Psoas muscle (tissue), 8 donors: ENCODE data around the gene CRYBB3. TPM values are rescaled to one million over a fixed set of nuclear protein-coding genes. Genes with fewer than 3 reads are reported as not detected.
A peak's percentile ranks its signal among the peaks of the same experiment; 100 is the strongest.
"Not testable (repeated sequence)": the region's sequence is repeated elsewhere in the genome, so short reads cannot be mapped to it uniquely, and the experiment has no call there.

Experiments used
- ATAC-seq, 4 donors: fragments of 200-7000 bp; cut with Tn5 transposase; one replicate each; pipeline ENCODE4 v1.9.1; 2020; ENCODE audit warnings: moderate library complexity in 3 of 4, mild to moderate bottlenecking in 2 of 4
- DNase-seq, 2 donors: peaks; one replicate each; pipeline ENCODE4 v3.0.0-alpha.2; 2020
- H3K27ac ChIP-seq: fragments of 200-600 bp; one replicate; pipeline ENCODE4 v1.8.0; 2022
- H3K27me3 ChIP-seq, 3 donors: fragments of 200-600 bp in 1 of 3; one replicate each; pipeline versions ENCODE4 v1.6.1 to v1.8.0; 2013 to 2022; ENCODE audit warnings: low read length in 2 of 3, mild to moderate bottlenecking in 2 of 3, moderate library complexity in 1 of 3; ENCODE audit not compliant: insufficient read depth in 3 of 3
- H3K36me3 ChIP-seq, 2 donors: fragments of 200-600 bp in 1 of 2; one replicate each; pipeline versions ENCODE4 v1.6.1 to v1.8.0; 2013 to 2022; ENCODE audit warnings: low read depth in 1 of 2, mild to moderate bottlenecking in 1 of 2, moderate library complexity in 1 of 2; ENCODE audit not compliant: insufficient read depth in 1 of 2
- H3K4me1 ChIP-seq: fragments of 200-600 bp; one replicate; pipeline ENCODE4 v1.8.0; 2022
- H3K4me3 ChIP-seq: fragments of 200-600 bp; one replicate; pipeline ENCODE4 v1.8.0; 2022; ENCODE audit warnings: mild to moderate bottlenecking
- H3K9me3 ChIP-seq: fragments of 200-600 bp; one replicate; pipeline ENCODE4 v1.8.0; 2022
- WGBS, 3 donors: extraction: QIAGEN DNeasy Blood & Tissue Kit; methylation state at CpG; one replicate each; pipeline versions ENCODE4 v1.1.6 to v1.1.7; 2013; 5-methylcytosine and 5-hydroxymethylcytosine counted together
- intact Hi-C, 2 donors: fragments of 100-400 bp; cut with DNase I; formaldehyde crosslinking; loops; one replicate each; pipeline versions ENCODE4 v1.11.0 to v1.14.2; 2022
- polyA plus RNA-seq, 3 donors: library from polyadenylated mRNA; stranded (reverse); fragments of 200-250 nt; gene quantifications; one replicate each; pipeline ENCODE4 v1.2.3, GENCODE V29; 2013
- total RNA-seq, 4 donors: library from RNA; stranded (reverse); fragmentation: NEBNext Ultra II Directional in 2 of 4; extraction: Animal tissue kit (Norgen Biotek cat#: 25700) in 2 of 4; gene quantifications; one replicate each; pipeline versions ENCODE4 v1.2.1 to v1.2.4, GENCODE V29; 2021 to 2023
- TF ChIP-seq, protein P1 (sequence below): fragments of 200-600 bp; IDR thresholded peaks from one replicate; pipeline ENCODE4 v1.8.0; 2022; ENCODE audit warnings: antibody characterized with exemption
- donor health status: healthy with polysubstance abuse.
- donor health status: DM: no; HTN: no; CAD: no; lungs with moderate emphysema.
- donor health status: Bipolar disorder and iron deficiency.
- donor health status: healthy.
- donor health status: DM: yes; HTN: yes; CAD: no.
- donor health status: DM: no; HTN: no; CAD: no.
- donor health status: DM: no; HTN: no; CAD: no.
- donor health status: DM: yes; HTN: yes; CAD: no.

Gene CRYBB3
- total and polyA plus RNA-seq, 7 donors = 0.07 to 0.68 (median 0.30) TPM; not detected in 3

DNA sequence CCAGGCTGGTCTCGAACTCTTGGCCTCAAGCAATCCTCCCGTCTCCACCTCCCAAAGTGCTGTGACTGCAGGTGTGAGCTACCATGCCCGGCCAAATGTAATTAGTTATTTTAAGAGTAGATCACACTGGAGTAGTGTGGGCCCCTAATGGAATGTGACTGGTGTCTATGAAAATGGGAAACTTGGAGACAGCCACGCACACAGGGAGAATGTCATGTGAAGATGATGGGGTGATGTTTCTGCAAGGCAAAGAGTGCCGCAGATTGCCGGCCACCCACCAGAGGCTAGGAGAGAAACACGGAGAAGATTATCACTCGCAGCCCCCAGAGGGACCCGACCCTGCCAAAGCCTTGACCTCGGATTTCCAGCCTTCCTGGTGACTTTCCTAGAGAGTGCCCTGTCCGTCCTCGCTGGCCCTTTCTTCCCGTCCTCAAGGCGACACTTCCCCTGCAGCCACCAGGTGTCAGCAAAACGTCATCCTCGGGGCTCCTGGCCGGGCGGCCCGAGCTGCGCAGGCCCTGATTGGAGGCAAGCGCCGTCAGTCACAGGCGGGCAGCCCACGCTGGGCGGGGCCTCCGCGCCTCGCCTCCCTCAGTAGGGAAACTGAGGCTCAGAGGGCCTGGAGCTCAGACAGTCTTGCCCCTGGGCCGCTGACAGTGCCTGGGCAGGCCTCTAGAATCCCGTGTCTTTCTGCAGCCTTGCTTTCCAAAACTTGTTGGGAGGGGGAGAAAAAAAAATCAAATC, 36.1 kb downstream of the CRYBB3 start:
- no peak overlapping the region for H3K27ac ChIP-seq
- DNase-seq = peak; percentile 67 to 77
- TF ChIP-seq, protein P1, sequence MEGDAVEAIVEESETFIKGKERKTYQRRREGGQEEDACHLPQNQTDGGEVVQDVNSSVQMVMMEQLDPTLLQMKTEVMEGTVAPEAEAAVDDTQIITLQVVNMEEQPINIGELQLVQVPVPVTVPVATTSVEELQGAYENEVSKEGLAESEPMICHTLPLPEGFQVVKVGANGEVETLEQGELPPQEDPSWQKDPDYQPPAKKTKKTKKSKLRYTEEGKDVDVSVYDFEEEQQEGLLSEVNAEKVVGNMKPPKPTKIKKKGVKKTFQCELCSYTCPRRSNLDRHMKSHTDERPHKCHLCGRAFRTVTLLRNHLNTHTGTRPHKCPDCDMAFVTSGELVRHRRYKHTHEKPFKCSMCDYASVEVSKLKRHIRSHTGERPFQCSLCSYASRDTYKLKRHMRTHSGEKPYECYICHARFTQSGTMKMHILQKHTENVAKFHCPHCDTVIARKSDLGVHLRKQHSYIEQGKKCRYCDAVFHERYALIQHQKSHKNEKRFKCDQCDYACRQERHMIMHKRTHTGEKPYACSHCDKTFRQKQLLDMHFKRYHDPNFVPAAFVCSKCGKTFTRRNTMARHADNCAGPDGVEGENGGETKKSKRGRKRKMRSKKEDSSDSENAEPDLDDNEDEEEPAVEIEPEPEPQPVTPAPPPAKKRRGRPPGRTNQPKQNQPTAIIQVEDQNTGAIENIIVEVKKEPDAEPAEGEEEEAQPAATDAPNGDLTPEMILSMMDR = peak; percentile 49
- no peaks in the 10 kb centered on the region for H3K36me3 ChIP-seq
- H3K27me3 ChIP-seq = peaks cover 0 to 41% (median 0%) of the 10 kb centered on the region in 3 donors
- intact Hi-C loops = no loop called here
- H3K4me3 ChIP-seq = no peak overlapping the region
- ATAC-seq = peak; percentile 84 to 92 (median 89)
- no peaks in the 10 kb centered on the region for H3K9me3 ChIP-seq
- 13 to 14% (median 13%) methylated on average over 27 to 30 of the region's 30 CpGs for WGBS, 3 donors
- no peaks in the 10 kb centered on the region for H3K4me1 ChIP-seq

DNA sequence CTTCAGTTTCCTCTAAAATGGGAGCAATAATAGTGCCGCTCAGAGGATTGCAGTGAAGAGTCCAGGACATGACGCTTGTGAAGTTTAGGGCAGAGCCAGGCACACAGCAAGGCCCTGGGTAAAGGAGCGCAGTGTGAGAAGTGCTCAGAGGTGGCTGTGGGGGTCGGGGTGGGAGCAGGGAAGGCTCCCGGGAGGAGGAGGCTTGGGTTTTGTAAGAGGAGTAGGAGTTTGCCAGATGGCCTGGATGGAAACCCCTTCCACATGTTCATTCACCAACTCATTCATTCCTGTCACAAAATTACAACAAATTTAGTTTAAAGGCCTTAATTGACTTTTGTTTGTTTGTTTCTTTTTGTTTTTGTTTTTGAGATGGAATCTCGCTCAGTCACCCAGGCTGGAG, 36.8 kb downstream of the CRYBB3 start:
- Histone ChIP-seq H3K36me3 (no peaks in the 10 kb centered on the region), H3K9me3 (no peaks in the 10 kb centered on the region), H3K4me1 (no peaks in the 10 kb centered on the region), H3K27ac (no peak overlapping the region), H3K4me3 (no peak overlapping the region), H3K27me3 (peaks cover 0 to 41% (median 0%) of the 10 kb centered on the region in 3 donors)
- DNase-seq (no peak), ATAC-seq (no peak)
- 87 to 91% (median 90%) methylated on average over 6 of the region's 6 CpGs for WGBS, 3 donors
- TF ChIP-seq, protein P1 = no peak
- intact Hi-C loops = no loop called here

DNA sequence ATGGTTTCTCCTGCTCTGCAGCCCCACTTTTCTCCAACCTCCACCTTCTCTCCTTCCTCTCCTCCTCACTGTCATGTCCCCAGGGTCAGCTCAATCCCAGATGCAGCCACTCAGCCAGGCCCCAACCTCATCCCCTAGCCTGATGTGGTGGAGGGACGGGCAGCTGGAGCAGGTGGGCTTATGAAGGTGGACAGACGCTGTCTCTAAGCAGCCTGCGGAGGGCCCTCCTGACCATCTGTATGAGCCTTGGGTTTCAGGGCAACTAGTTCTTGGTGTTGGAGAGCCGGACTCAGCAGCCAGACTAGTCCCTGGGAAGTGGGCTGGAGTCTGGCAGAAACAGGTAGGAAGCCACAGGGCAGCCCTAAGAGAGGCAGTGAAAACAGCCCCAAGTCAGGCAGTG, 37.8 kb downstream of the CRYBB3 start:
- no peaks in the 10 kb centered on the region for H3K36me3 ChIP-seq
- intact Hi-C loops = no loop called here

DNA sequence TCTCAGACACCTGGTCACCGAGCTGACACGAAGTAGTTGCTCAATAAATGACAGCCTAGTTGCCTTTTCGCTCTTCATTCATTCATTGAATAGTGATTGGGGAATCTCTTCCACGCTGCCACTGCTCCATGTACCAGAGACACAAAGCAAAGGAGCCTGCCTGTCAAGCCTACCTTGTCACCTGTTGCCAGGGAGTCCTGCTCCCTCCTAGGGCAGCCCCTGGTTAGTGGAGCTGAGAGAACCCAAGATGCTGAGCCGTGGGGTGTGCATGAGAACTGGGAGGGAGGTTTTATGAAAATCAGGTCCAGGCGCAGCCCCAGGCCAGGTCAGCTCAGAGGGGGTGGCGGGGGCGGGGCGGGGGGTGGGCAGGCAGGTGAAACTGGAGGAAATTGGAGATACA, 38.4 kb downstream of the CRYBB3 start:
- 58 to 69% (median 62%) methylated on average over 7 to 9 of the region's 9 CpGs for WGBS, 3 donors
- H3K4me1 ChIP-seq, H3K4me3 ChIP-seq, H3K9me3 ChIP-seq, intact Hi-C loops, H3K36me3 ChIP-seq, DNase-seq, H3K27ac ChIP-seq, ATAC-seq: not testable (repeated sequence)
- peaks cover 0 to 33% (median 0%) of the 10 kb centered on the region in 3 donors for H3K27me3 ChIP-seq

More for the DNA sequence above, 37.8 kb downstream of the CRYBB3 start:
- Histone ChIP-seq H3K9me3 (no peaks in the 10 kb centered on the region), H3K4me3 (no peak overlapping the region), H3K4me1 (no peaks in the 10 kb centered on the region), H3K27me3 (peaks cover 0 to 39% (median 0%) of the 10 kb centered on the region in 3 donors), H3K27ac (no peak overlapping the region)
- no peak for DNase-seq
- TF ChIP-seq, protein P1 = no peak
- ATAC-seq = no peak
- 80% methylated on average over 4 of the region's 4 CpGs for WGBS, 3 donors

DNA sequence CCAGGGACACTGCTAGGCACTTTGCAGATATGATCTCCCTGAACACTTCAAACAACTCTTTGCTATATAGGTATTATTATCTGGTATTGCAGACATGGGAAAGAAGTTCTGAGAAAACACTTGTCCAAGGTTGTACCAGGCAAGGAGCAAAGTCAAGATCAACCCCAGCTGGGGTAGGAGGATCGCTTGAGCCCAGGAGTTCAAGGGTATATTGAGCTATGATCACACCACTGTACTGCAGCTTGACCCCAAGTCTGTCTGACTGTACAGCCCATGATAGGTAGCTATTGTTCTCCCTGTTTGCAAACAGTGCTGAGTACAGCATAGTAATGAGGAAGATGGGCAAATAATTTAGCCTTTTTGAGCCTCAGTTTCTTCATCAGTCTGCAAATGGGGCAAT, 55.5 kb downstream of the CRYBB3 start:
- intact Hi-C loops, H3K4me3 ChIP-seq, H3K27ac ChIP-seq, DNase-seq, ATAC-seq, H3K36me3 ChIP-seq, H3K4me1 ChIP-seq, H3K9me3 ChIP-seq, H3K27me3 ChIP-seq: not testable (repeated sequence)
- WGBS, 3 donors = 59 to 86% (median 83%) methylated on average over 1 of the region's 1 CpG

Other genes with a start within 250 kb of the CRYBB3 start
- 10 to 100 TPM; 12.2 to 56.9 (median 26.1) TPM for gene KIAA1671, start 247.1 kb upstream of the CRYBB3 start, total RNA-seq
- gene KIAA1671, start 247.1 kb upstream of the CRYBB3 start, polyA plus RNA-seq = 10 to 100 TPM in 1 of 3 donors, 1 to 10 TPM in 2; 1.9 to 15.8 (median 8.8) TPM
- gene CRYBB2, start 19.8 kb downstream of the CRYBB3 start, total RNA-seq = not detected
- gene CRYBB2, start 19.8 kb downstream of the CRYBB3 start, polyA plus RNA-seq = under 1 TPM in 1 of 3 donors, not detected in 2; 0.04 TPM